IPS-18a (cell line): Measurements from ENCODE around the gene NPIPB2.

Experiments used
- H3K27ac ChIP-seq: one replicate; pipeline ENCODE4 v1.5.1; 2013; ENCODE audit warnings: low read length
- H3K27me3 ChIP-seq: one replicate; pipeline ENCODE4 v1.6.1; 2013; ENCODE audit warnings: mild to moderate bottlenecking, low read length; ENCODE audit not compliant: control insufficient read depth, insufficient read depth
- H3K36me3 ChIP-seq: one replicate; pipeline ENCODE4 v1.6.1; 2013; ENCODE audit warnings: low read depth, low read length; ENCODE audit not compliant: control insufficient read depth
- H3K4me1 ChIP-seq: one replicate; pipeline ENCODE4 v1.6.1; 2013; ENCODE audit warnings: low read depth, low read length; ENCODE audit not compliant: control insufficient read depth
- H3K4me3 ChIP-seq: one replicate; pipeline ENCODE4 v1.5.1; 2013; ENCODE audit warnings: low read length
- H3K9ac ChIP-seq: one replicate; pipeline ENCODE4 v1.6.1; 2013; ENCODE audit warnings: mild to moderate bottlenecking, low read length, moderate library complexity
- H3K9me3 ChIP-seq: one replicate; pipeline ENCODE4 v1.6.1; 2013; ENCODE audit warnings: low read depth, low read length; ENCODE audit not compliant: control insufficient read depth

Gene NPIPB2

GRCh38 chr16:11915114-11915643, 26.7 kb downstream of the NPIPB2 start:
- H3K36me3 ChIP-seq = no peaks in the 10 kb centered on the region
- H3K9ac ChIP-seq = peak overlapping the region; percentile 75
- H3K9me3 ChIP-seq = no peaks in the 10 kb centered on the region
- no peak overlapping the region for H3K27ac ChIP-seq
- H3K4me1 ChIP-seq = peaks cover 17% of the 10 kb centered on the region
- H3K27me3 ChIP-seq = no peaks in the 10 kb centered on the region
- H3K4me3 ChIP-seq = peak overlapping the region; percentile 76

GRCh38 chr16:11914210-11915113, 27.4 kb downstream of the NPIPB2 start:
- no peaks in the 10 kb centered on the region for H3K9me3 ChIP-seq
- H3K4me1 ChIP-seq = peaks cover 17% of the 10 kb centered on the region
- no peaks in the 10 kb centered on the region for H3K27me3 ChIP-seq
- H3K27ac ChIP-seq = no peak overlapping the region
- H3K36me3 ChIP-seq = no peaks in the 10 kb centered on the region
- peak overlapping the region; percentile 76 for H3K4me3 ChIP-seq
- peak overlapping the region; percentile 75 for H3K9ac ChIP-seq

GRCh38 chr16:11913425-11914079, 28.3 kb downstream of the NPIPB2 start:
- H3K27me3 ChIP-seq = no peaks in the 10 kb centered on the region
- H3K4me3 ChIP-seq = peak overlapping the region; percentile 76
- no peaks in the 10 kb centered on the region for H3K36me3 ChIP-seq
- peak overlapping the region; percentile 75 for H3K9ac ChIP-seq
- H3K4me1 ChIP-seq = peaks cover 17% of the 10 kb centered on the region
- no peak overlapping the region for H3K27ac ChIP-seq
- H3K9me3 ChIP-seq = no peaks in the 10 kb centered on the region

- Histone ChIP-seq H3K27ac (no peak overlapping the region), H3K9me3 (no peaks in the 10 kb centered on the region), H3K4me3 (no peak overlapping the region), H3K4me1 (peaks cover 10% of the 10 kb centered on the region), H3K36me3 (no peaks in the 10 kb centered on the region), H3K9ac (no peak overlapping the region), H3K27me3 (no peaks in the 10 kb centered on the region)
These were observed 31.9 kb downstream of the NPIPB2 start for GRCh38 chr16:11909653-11910545.

GRCh38 chr16:11907160-11907970, 34.5 kb downstream of the NPIPB2 start:
- H3K36me3 ChIP-seq = no peaks in the 10 kb centered on the region

GRCh38 chr16:11903906-11904305, 37.9 kb downstream of the NPIPB2 start:
- Histone ChIP-seq H3K27me3 (no peaks in the 10 kb centered on the region), H3K36me3 (no peaks in the 10 kb centered on the region), H3K9ac (no peak overlapping the region), H3K4me3 (no peak overlapping the region), H3K27ac (no peak overlapping the region), H3K4me1 (no peaks in the 10 kb centered on the region), H3K9me3 (no peaks in the 10 kb centered on the region)

More at GRCh38 chr16:11907160-11907970, 34.5 kb downstream of the NPIPB2 start:
- Histone ChIP-seq H3K4me1 (no peaks in the 10 kb centered on the region), H3K9me3 (no peaks in the 10 kb centered on the region), H3K27ac (no peak overlapping the region), H3K9ac (no peak overlapping the region), H3K27me3 (no peaks in the 10 kb centered on the region), H3K4me3 (no peak overlapping the region)

- Histone ChIP-seq H3K4me1 (no peaks in the 10 kb centered on the region), H3K9me3 (no peaks in the 10 kb centered on the region), H3K4me3 (no peak overlapping the region), H3K9ac (no peak overlapping the region), H3K27ac (no peak overlapping the region), H3K27me3 (no peaks in the 10 kb centered on the region), H3K36me3 (peaks cover 10% of the 10 kb centered on the region)
These were observed 40.8 kb downstream of the NPIPB2 start for GRCh38 chr16:11901091-11901490.

GRCh38 chr16:11896486-11897176, 45.2 kb downstream of the NPIPB2 start:
- Histone ChIP-seq H3K4me3 (no peak overlapping the region), H3K27me3 (no peaks in the 10 kb centered on the region)

GRCh38 chr16:11893571-11893970, 48.3 kb downstream of the NPIPB2 start:
- H3K9me3 ChIP-seq = no peaks in the 10 kb centered on the region
- no peaks in the 10 kb centered on the region for H3K4me1 ChIP-seq
- H3K27ac ChIP-seq = no peak overlapping the region
- H3K36me3 ChIP-seq = peaks cover 45% of the 10 kb centered on the region
- no peak overlapping the region for H3K9ac ChIP-seq
- H3K27me3 ChIP-seq = no peaks in the 10 kb centered on the region
- no peak overlapping the region for H3K4me3 ChIP-seq

More at GRCh38 chr16:11896486-11897176, 45.2 kb downstream of the NPIPB2 start:
- Histone ChIP-seq H3K9me3 (no peaks in the 10 kb centered on the region), H3K9ac (no peak overlapping the region), H3K27ac (no peak overlapping the region), H3K36me3 (peaks cover 36% of the 10 kb centered on the region), H3K4me1 (no peaks in the 10 kb centered on the region)

GRCh38 chr16:11892761-11893160, 49.1 kb downstream of the NPIPB2 start:
- no peak overlapping the region for H3K4me3 ChIP-seq
- peaks cover 45% of the 10 kb centered on the region for H3K36me3 ChIP-seq
- H3K9ac ChIP-seq = no peak overlapping the region
- H3K4me1 ChIP-seq = no peaks in the 10 kb centered on the region
- H3K9me3 ChIP-seq = no peaks in the 10 kb centered on the region
- H3K27me3 ChIP-seq = no peaks in the 10 kb centered on the region
- H3K27ac ChIP-seq = no peak overlapping the region
